HG03575 (cell line): ENCODE data around the gene ATOSA.
A peak's percentile ranks its signal among the peaks of the same experiment; 100 is the strongest.

Experiments
- ATAC-seq: cut with Tn5 transposase; IDR thresholded peaks from one replicate; pipeline ENCODE4 v1.9.1; 2021; ENCODE audit not compliant: unreplicated experiment, insufficient number of reproducible peaks, low FRiP score; ENCODE audit errors: extremely low read depth

ATOSA gene

GRCh38 chr15:52689562-52689961, 10.4 kb upstream of the ATOSA start:
- ATAC-seq = no peak

GRCh38 chr15:52683580-52683979, 4.4 kb upstream of the ATOSA start:
- ATAC-seq = peak; percentile 34

GRCh38 chr15:52682781-52683180, 3.6 kb upstream of the ATOSA start:
- ATAC-seq = no peak

GRCh38 chr15:52682200-52682599, 3.0 kb upstream of the ATOSA start:
- no peak for ATAC-seq

- no peak for ATAC-seq
Observed at GRCh38 chr15:52681441-52681840, 2.3 kb upstream of the ATOSA start.

GRCh38 chr15:52680761-52681160, 1.6 kb upstream of the ATOSA start:
- ATAC-seq = no peak

GRCh38 chr15:52680041-52680391, 828 bp upstream of the ATOSA start:
- ATAC-seq = no peak

- ATAC-seq = peak; percentile 4
Observed at GRCh38 chr15:52678468-52679231, 538 bp downstream of the ATOSA start.

- no peak for ATAC-seq
Observed at GRCh38 chr15:52677593-52678467, 1.4 kb downstream of the ATOSA start.

- ATAC-seq = no peak
Observed at GRCh38 chr15:52674831-52675230, 4.4 kb downstream of the ATOSA start.

GRCh38 chr15:52673734-52674133, 5.5 kb downstream of the ATOSA start:
- no peak for ATAC-seq

GRCh38 chr15:52673312-52673711, 5.9 kb downstream of the ATOSA start:
- no peak for ATAC-seq

- ATAC-seq = no peak
Observed at GRCh38 chr15:52672661-52673060, 6.5 kb downstream of the ATOSA start.

GRCh38 chr15:52670087-52670486, 9.1 kb downstream of the ATOSA start:
- no peak for ATAC-seq

- no peak for ATAC-seq
Observed at GRCh38 chr15:52668133-52668532, 11.1 kb downstream of the ATOSA start.

- peak; percentile 48 for ATAC-seq
Observed at GRCh38 chr15:52667597-52667996, 11.6 kb downstream of the ATOSA start.

GRCh38 chr15:52663536-52664294, 15.5 kb downstream of the ATOSA start:
- ATAC-seq = no peak

- ATAC-seq = no peak
Observed at GRCh38 chr15:52661909-52662308, 17.3 kb downstream of the ATOSA start.

- no peak for ATAC-seq
Observed at GRCh38 chr15:52660192-52660591, 19.0 kb downstream of the ATOSA start.

- peak; percentile 61 for ATAC-seq
Observed at GRCh38 chr15:52658955-52659354, 20.2 kb downstream of the ATOSA start.
